Neural cell (in vitro differentiated cells): ENCODE results near the gene MGAT5B. TPM values are rescaled to one million over a fixed set of nuclear protein-coding genes. Genes with fewer than 3 reads are reported as not detected.

Experiments used
- H2AFZ ChIP-seq: fragments of 200-600, 300-800 bp; sonication (generic), shearing (Covaris generic); 2 replicates; pipeline ENCODE4 v1.6.0; 2014; ENCODE audit warnings: low read depth, mild to moderate bottlenecking, antibody characterized with exemption, low read length, moderate library complexity
- H3F3A ChIP-seq: fragments of 200-600 bp; shearing (Covaris generic); 2 replicates; pipeline ENCODE4 v1.6.1; 2016; ENCODE audit warnings: mild to moderate bottlenecking, moderate library complexity, mixed read lengths, antibody characterized with exemption, low read length; ENCODE audit not compliant: insufficient read depth, poor library complexity, severe bottlenecking
- H3K27ac ChIP-seq: fragments of 200-600, 300-800 bp; sonication (generic), shearing (Covaris generic); 2 replicates; pipeline ENCODE4 v1.5.1; 2014; ENCODE audit warnings: mild to moderate bottlenecking, low read length, moderate library complexity
- H3K27me3 ChIP-seq: fragments of 300-800, 200-600 bp; sonication (generic), shearing (Covaris generic); 2 replicates; pipeline ENCODE4 v1.6.0; 2014; ENCODE audit warnings: mild to moderate bottlenecking, low read depth, low read length, moderate library complexity; ENCODE audit not compliant: insufficient read depth
- H3K36me3 ChIP-seq: fragments of 300-800, 200-600 bp; sonication (generic), shearing (Covaris generic); 2 replicates; pipeline ENCODE4 v1.5.1; 2014; ENCODE audit warnings: mild to moderate bottlenecking, antibody characterized with exemption, low read length, moderate library complexity; ENCODE audit not compliant: insufficient read depth
- H3K4me2 ChIP-seq: fragments of 300-800, 200-600 bp; sonication (generic), shearing (Covaris generic); 2 replicates; pipeline ENCODE4 v1.6.0; 2014; ENCODE audit warnings: mild to moderate bottlenecking, low read length
- H3K4me3 ChIP-seq: fragments of 300-800, 200-600 bp; sonication (generic), shearing (Covaris generic); 2 replicates; pipeline ENCODE4 v1.5.1; 2014; ENCODE audit warnings: mild to moderate bottlenecking, low read length, moderate library complexity
- H3K79me2 ChIP-seq: fragments of 200-600 bp; shearing (Covaris generic); replicated peaks from 2 replicates; pipeline ENCODE4 v1.6.0; 2014; ENCODE audit warnings: mild to moderate bottlenecking, low read length, moderate library complexity; ENCODE audit not compliant: insufficient read depth
- H3K9ac ChIP-seq: fragments of 300-800, 200-600 bp; sonication (generic), shearing (Covaris generic); 2 replicates; pipeline ENCODE4 v1.6.1; 2016; ENCODE audit warnings: mild to moderate bottlenecking, low read length, mixed read lengths
- H3K9me2 ChIP-seq: fragments of 200-600 bp; shearing (Covaris generic); 2 replicates; pipeline ENCODE4 v1.6.1; 2016; ENCODE audit warnings: mild to moderate bottlenecking, low read length, mixed read lengths; ENCODE audit not compliant: insufficient read depth
- H3K9me3 ChIP-seq: fragments of 200-600, 300-800 bp; sonication (generic), shearing (Covaris generic); 2 replicates; pipeline ENCODE4 v1.6.1; 2016; ENCODE audit warnings: mild to moderate bottlenecking, mixed run types, low read length, moderate library complexity, mixed read lengths
- H4K20me1 ChIP-seq: fragments of 200-600 bp; shearing (Covaris generic); 2 replicates; pipeline ENCODE4 v1.6.1; 2016; ENCODE audit warnings: mild to moderate bottlenecking, mixed run types; ENCODE audit not compliant: insufficient read depth
- CTCF ChIP-seq: fragments of 450-650 bp; IDR thresholded peaks from 2 replicates; pipeline ENCODE4 v1.5.1; 2014; ENCODE audit warnings: antibody characterized with exemption, mild to moderate bottlenecking, moderate library complexity; ENCODE audit not compliant: poor library complexity, severe bottlenecking
- EP300 ChIP-seq: fragments of 450-650 bp; conservative IDR thresholded peaks from 2 replicates; pipeline ENCODE4 v1.6.1; 2014; ENCODE audit warnings: antibody characterized with exemption, mild to moderate bottlenecking, moderate library complexity; ENCODE audit not compliant: poor library complexity, severe bottlenecking
- EZH2 ChIP-seq: fragments of 200-600, 300-800 bp; shearing (Covaris generic), sonication (generic); IDR thresholded peaks from 2 replicates; pipeline ENCODE4 v1.6.1; 2014; ENCODE audit warnings: antibody characterized with exemption, low read length, borderline replicate concordance, mild to moderate bottlenecking; ENCODE audit not compliant: insufficient read depth, poor library complexity, severe bottlenecking
- MXI1 ChIP-seq: fragments of 450-650 bp; conservative IDR thresholded peaks from 2 replicates; pipeline ENCODE4 v1.6.1; 2014; ENCODE audit warnings: antibody characterized with exemption, mild to moderate bottlenecking; ENCODE audit not compliant: poor library complexity, severe bottlenecking
- POLR2AphosphoS5 ChIP-seq: IDR thresholded peaks from 2 replicates; pipeline ENCODE4 v1.6.1; 2012
- RAD21 ChIP-seq: fragments of 450-650 bp; conservative IDR thresholded peaks from 2 replicates; pipeline ENCODE4 v1.6.1; 2014; ENCODE audit warnings: antibody characterized with exemption, mild to moderate bottlenecking, moderate library complexity
- REST ChIP-seq: IDR thresholded peaks from 2 replicates; pipeline ENCODE4 v1.6.1; 2012; ENCODE audit warnings: borderline replicate concordance
- SMC3 ChIP-seq: fragments of 450-650 bp; conservative IDR thresholded peaks from 2 replicates; pipeline ENCODE4 v1.6.1; 2014; ENCODE audit warnings: antibody characterized with exemption, mild to moderate bottlenecking, moderate library complexity; ENCODE audit not compliant: poor library complexity
- TAF1 ChIP-seq: IDR thresholded peaks from 2 replicates; pipeline ENCODE4 v1.6.1; 2012; ENCODE audit warnings: low read depth
- polyA plus RNA-seq: library from polyadenylated mRNA; depleted of rRNA; stranded (reverse); fragments of >200 nt; gene quantifications from 2 replicates; pipeline ENCODE4 v1.2.3, GENCODE V29; 2014

Gene MGAT5B
- polyA plus RNA-seq, 1 donor from 2014 or later, result 8.8 TPM

- H3F3A ChIP-seq, result no peaks in the 10 kb centered on the region
- H3K9ac ChIP-seq, result no peak overlapping the region
- H3K27ac ChIP-seq, result no peak overlapping the region
- H3K4me2 ChIP-seq, result no peak overlapping the region
- H3K4me3 ChIP-seq, result no peak overlapping the region
- no peaks in the 10 kb centered on the region for H3K9me3 ChIP-seq
- H4K20me1 ChIP-seq, result no peaks in the 10 kb centered on the region
- H3K36me3 ChIP-seq, result no peaks in the 10 kb centered on the region
- H3K27me3 ChIP-seq, result no peaks in the 10 kb centered on the region
- TF ChIP-seq MXI1, result no peak
- TF ChIP-seq POLR2AphosphoS5, result no peak
- no peak for TF ChIP-seq EZH2
- TF ChIP-seq TAF1, result no peak
- no peak for TF ChIP-seq CTCF
- TF ChIP-seq EP300, result no peak
- TF ChIP-seq REST, result no peak
- no peak for TF ChIP-seq SMC3
- TF ChIP-seq RAD21, result no peak
- H3K9me2 ChIP-seq, result no peaks in the 10 kb centered on the region
- H2AFZ ChIP-seq, result no peak overlapping the region
- no peaks in the 10 kb centered on the region for H3K79me2 ChIP-seq
Observed at GRCh38 chr17:76824093-76824492, 44.1 kb upstream of the MGAT5B start.

- H4K20me1 ChIP-seq, result no peaks in the 10 kb centered on the region
- no peak overlapping the region for H3K4me2 ChIP-seq
- H3K9me3 ChIP-seq, result no peaks in the 10 kb centered on the region
- no peaks in the 10 kb centered on the region for H3K79me2 ChIP-seq
- H3K27me3 ChIP-seq, result no peaks in the 10 kb centered on the region
- H3K27ac ChIP-seq, result no peak overlapping the region
- no peaks in the 10 kb centered on the region for H3K36me3 ChIP-seq
- TF ChIP-seq MXI1 (no peak), POLR2AphosphoS5 (no peak), SMC3 (no peak), TAF1 (no peak), EZH2 (no peak), EP300 (no peak), RAD21 (no peak), REST (no peak), CTCF (no peak)
- H3K9me2 ChIP-seq, result no peaks in the 10 kb centered on the region
- H3K4me3 ChIP-seq, result no peak overlapping the region
- no peak overlapping the region for H3K9ac ChIP-seq
- no peak overlapping the region for H2AFZ ChIP-seq
- H3F3A ChIP-seq, result no peaks in the 10 kb centered on the region
Observed at GRCh38 chr17:76826330-76827068, 41.7 kb upstream of the MGAT5B start.
